Right cardiac atrium (tissue), 5 donors: ENCODE measurements around the gene PJA1. TPM values are rescaled to one million over a fixed set of nuclear protein-coding genes. Genes with fewer than 3 reads are reported as not detected.
A peak's percentile ranks its signal among the peaks of the same experiment; 100 is the strongest.

Experiments
- ATAC-seq, 2 donors: fragments of 200-7000 bp; cut with Tn5 transposase; one replicate each; pipeline versions ENCODE4 v1.8.0 to v1.9.1; 2020; ENCODE audit warnings: moderate library complexity in 2 of 2, mild to moderate bottlenecking in 1 of 2
- DNase-seq, 3 donors: peaks; one replicate each; pipeline ENCODE4 v3.0.0-alpha.2; 2020
- H3K27ac ChIP-seq: one replicate; pipeline ENCODE4 v1.5.1; 2013; ENCODE audit warnings: mild to moderate bottlenecking, low read length, control low read depth, moderate library complexity
- H3K27me3 ChIP-seq: one replicate; pipeline ENCODE4 v1.6.1; 2013; ENCODE audit not compliant: control insufficient read depth, insufficient read depth
- H3K4me1 ChIP-seq: one replicate; pipeline ENCODE4 v1.6.1; 2013; ENCODE audit warnings: low read length; ENCODE audit not compliant: control insufficient read depth, insufficient read depth
- H3K4me3 ChIP-seq: one replicate; pipeline ENCODE4 v1.5.1; 2013; ENCODE audit warnings: low read length, control low read depth
- H3K9me3 ChIP-seq: one replicate; pipeline ENCODE4 v1.6.1; 2013; ENCODE audit warnings: low read length; ENCODE audit not compliant: control insufficient read depth
- WGBS: extraction: QIAGEN DNeasy Blood & Tissue Kit; methylation state at CpG from one replicate; pipeline ENCODE4 v1.1.7; 2013; 5-methylcytosine and 5-hydroxymethylcytosine counted together
- intact Hi-C, 4 donors: fragments of 100-400 bp; cut with DNase I; formaldehyde crosslinking; loops; one replicate each; pipeline versions ENCODE4 v1.11.0 to v1.14.0; 2022 to 2023
- long read RNA-seq, 4 donors: library from polyadenylated mRNA; unstranded; transcript quantifications; one replicate each; pipeline ENCODE4 v2.0.0, GENCODE V29; 2020 to 2021
- polyA plus RNA-seq: library from polyadenylated mRNA; stranded (reverse); fragments of 200-250 nt; gene quantifications from one replicate; pipeline ENCODE4 v1.2.3, GENCODE V29; 2013
- total RNA-seq, 4 donors: library from RNA; stranded (reverse); fragmentation: NEBNext Ultra II Directional; extraction: Animal tissue kit (Norgen Biotek cat#: 25700); gene quantifications; one replicate each; pipeline ENCODE4 v1.2.1, GENCODE V29; 2021
- donor health status: healthy with polysubstance abuse.
- donor health status: DM: no; HTN: yes; CAD: no.
- donor health status: DM: no; HTN: no; CAD: no.
- donor health status: DM: no; HTN: yes; CAD: no; lungs with severe emphysema.
- donor health status: DM: yes; HTN: yes; CAD: no.

PJA1 gene, protein sequence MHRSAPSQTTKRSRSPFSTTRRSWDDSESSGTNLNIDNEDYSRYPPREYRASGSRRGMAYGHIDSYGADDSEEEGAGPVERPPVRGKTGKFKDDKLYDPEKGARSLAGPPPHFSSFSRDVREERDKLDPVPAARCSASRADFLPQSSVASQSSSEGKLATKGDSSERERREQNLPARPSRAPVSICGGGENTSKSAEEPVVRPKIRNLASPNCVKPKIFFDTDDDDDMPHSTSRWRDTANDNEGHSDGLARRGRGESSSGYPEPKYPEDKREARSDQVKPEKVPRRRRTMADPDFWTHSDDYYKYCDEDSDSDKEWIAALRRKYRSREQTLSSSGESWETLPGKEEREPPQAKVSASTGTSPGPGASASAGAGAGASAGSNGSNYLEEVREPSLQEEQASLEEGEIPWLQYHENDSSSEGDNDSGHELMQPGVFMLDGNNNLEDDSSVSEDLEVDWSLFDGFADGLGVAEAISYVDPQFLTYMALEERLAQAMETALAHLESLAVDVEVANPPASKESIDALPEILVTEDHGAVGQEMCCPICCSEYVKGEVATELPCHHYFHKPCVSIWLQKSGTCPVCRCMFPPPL
- total RNA-seq (10 to 100 TPM; 14.1 to 20.8 (median 18.5) TPM), polyA plus RNA-seq (12.3 TPM)
- long read RNA-seq, donor 1, transcript PJA1-203 (1 exons, 2,692 nt), result minor isoform, 7 of 98 reads
- long read RNA-seq, donor 1, transcript PJA1-206 (2 exons, 887 nt), result minor isoform, 12 of 98 reads
- long read RNA-seq, donor 1, transcript PJA1-202 (2 exons, 2,672 nt), result major isoform, 74 of 98 reads
- long read RNA-seq, donor 1, partial matches to known transcripts, result 0 of 98 reads
- long read RNA-seq, donor 1, other reads (novel, unspliced or antisense), result 0 of 98 reads
- long read RNA-seq, donor 2, transcript PJA1-206 (2 exons, 887 nt), result minor isoform, 5 of 51 reads
- long read RNA-seq, donor 2, transcript PJA1-202 (2 exons, 2,672 nt), result major isoform, 40 of 51 reads
- long read RNA-seq, donor 2, partial matches to known transcripts, result 0 of 51 reads
- long read RNA-seq, donor 2, other reads (novel, unspliced or antisense), result 1 of 51 reads
- long read RNA-seq, donor 3, transcript PJA1-202 (2 exons, 2,672 nt), result major isoform, 148 of 205 reads
- long read RNA-seq, donor 3, transcript PJA1-206 (2 exons, 887 nt), result minor isoform, 18 of 205 reads
- long read RNA-seq, donor 3, transcript PJA1-201 (2 exons, 2,755 nt), result minor isoform, 24 of 205 reads
- long read RNA-seq, donor 3, transcript PJA1-203 (1 exons, 2,692 nt), result minor isoform, 9 of 205 reads
- long read RNA-seq, donor 3, partial matches to known transcripts, result 0 of 205 reads
- long read RNA-seq, donor 3, other reads (novel, unspliced or antisense), result 5 of 205 reads
- long read RNA-seq, donor 4, transcript PJA1-202 (2 exons, 2,672 nt), result major isoform, 32 of 40 reads
- long read RNA-seq, donor 4, partial matches to known transcripts, result 0 of 40 reads
- long read RNA-seq, donor 4, other reads (novel, unspliced or antisense), result 0 of 40 reads

DNA sequence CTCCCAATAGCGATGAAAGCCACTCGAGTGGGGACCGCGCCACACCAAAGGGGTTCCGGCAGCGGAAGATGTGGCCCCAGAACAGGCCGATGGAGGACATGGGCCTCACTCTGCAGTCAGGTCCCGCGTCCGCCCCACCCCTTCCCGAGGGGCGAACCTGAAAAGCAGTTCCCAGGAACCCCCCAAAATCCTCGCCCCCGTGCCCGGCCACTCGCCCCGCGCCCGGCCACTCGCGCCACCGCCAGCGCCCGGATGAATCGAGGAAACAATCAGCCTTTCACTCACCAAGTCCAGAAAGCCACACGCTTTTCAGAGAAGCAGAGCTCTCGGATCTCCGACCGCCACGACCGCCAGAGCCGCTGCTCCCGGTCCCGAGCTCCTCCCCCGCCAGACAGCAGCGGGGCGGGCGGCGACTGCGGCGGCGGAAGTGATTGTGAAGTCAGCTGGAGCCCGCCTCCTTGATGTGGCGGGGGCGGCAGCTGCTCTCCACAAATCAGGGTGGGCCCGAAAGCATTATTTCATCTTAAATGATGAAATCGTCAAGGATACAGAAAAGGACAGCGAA, at the start of gene PJA1:
PJA1 (minus strand) TSS at position 367 of the 565 bp plus-strand sequence. CDS start 2,380 bp downstream, outside the sequence.
- DNase-seq (peak; percentile 77 to 91 (median 90)), ATAC-seq (peak; percentile 97 to 98)
- intact Hi-C loops, result no loop called here
- Histone ChIP-seq H3K4me1 (no peaks in the 10 kb centered on the region), H3K27me3 (no peaks in the 10 kb centered on the region), H3K9me3 (no peaks in the 10 kb centered on the region), H3K4me3 (peak within 1 kb of the TSS; percentile 66), H3K27ac (peak within 1 kb of the TSS; percentile 93)
- WGBS, result under 1% methylated on average over 48 of the region's 48 CpGs

DNA sequence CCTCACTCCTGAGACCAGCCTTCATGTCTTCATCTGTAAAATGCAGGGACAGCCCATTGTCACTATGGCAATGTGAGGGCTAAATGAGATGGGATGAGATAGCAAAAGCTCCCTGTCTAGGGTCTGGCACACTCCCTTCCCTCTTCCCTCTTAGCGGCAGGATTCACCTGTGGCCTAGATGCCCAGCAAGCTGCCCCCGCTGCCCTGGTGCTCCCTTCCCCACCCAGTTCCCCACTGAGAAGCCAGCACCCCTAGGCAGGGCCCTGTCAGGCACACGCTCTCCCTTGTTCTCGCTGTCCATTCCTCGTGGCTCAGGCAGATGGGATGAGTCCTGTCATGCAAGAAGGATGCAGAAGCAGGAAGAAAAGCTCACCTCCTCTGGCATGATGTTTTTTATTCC, 49.2 kb upstream of the PJA1 start:
- no peaks in the 10 kb centered on the region for H3K27me3 ChIP-seq
- H3K4me3 ChIP-seq, result no peak overlapping the region
- 95% methylated on average over 5 of the region's 5 CpGs for WGBS
- peaks cover 2% of the 10 kb centered on the region for H3K4me1 ChIP-seq
- ATAC-seq, result no peak
- no peak overlapping the region for H3K27ac ChIP-seq
- DNase-seq, result no peak
- H3K9me3 ChIP-seq, result no peaks in the 10 kb centered on the region
- intact Hi-C loops, result loop anchor here in 1 of 4 donors (10.0 kb wide), 1 partner anchor 60 kb away; no protein-coding TSS in a partner anchor

DNA sequence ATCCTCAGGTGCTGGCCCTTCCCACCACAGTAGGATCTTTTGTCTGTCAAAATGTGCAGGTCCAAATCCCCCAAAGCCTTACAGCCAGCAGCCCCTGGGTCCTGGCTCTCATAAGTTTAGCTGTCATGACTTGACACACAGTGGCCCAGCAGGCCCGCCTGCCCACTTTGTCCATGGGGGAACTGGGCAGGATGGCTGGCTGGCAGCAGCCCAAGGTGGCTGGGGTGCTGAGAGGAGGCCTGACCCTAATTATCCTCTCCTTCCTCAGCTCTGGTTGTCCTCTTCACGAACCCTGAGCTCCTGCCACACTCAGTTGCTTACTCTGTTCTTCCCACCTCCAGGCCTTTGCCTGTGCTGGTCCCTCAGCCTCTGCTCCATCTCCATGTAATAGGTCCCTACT, 46.4 kb upstream of the PJA1 start:
- intact Hi-C loops, result loop anchor here in 1 of 4 donors (10.0 kb wide), 1 partner anchor 57 kb away; no protein-coding TSS in a partner anchor
- no peak overlapping the region for H3K4me3 ChIP-seq
- H3K27ac ChIP-seq, result no peak overlapping the region
- no peak for DNase-seq
- no peaks in the 10 kb centered on the region for H3K9me3 ChIP-seq
- ATAC-seq, result no peak
- H3K4me1 ChIP-seq, result peaks cover 2% of the 10 kb centered on the region
- no peaks in the 10 kb centered on the region for H3K27me3 ChIP-seq
- 83% methylated on average over 2 of the region's 2 CpGs for WGBS

DNA sequence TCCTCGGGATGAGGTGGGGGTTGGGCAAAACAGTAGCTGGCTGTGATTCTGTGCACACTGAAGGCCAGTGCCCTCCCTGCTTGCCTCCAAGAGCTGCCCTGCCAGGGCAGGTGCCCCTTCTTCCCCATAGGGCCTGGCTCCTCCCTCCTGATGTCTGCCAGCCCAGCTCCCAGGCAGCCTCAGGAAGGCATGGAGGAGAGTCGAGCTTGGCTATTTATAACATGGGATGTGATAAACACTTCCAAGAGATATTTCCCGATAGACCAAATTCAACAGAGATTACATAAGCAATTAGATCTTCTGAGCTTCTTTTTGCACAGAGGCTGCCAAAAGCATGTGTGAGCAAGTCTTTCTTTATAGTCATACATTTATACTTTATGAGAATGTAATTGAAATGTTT, 45.3 kb upstream of the PJA1 start:
- no peak for DNase-seq
- intact Hi-C loops, result loop anchor here in 1 of 4 donors (10.0 kb wide), 1 partner anchor 56 kb away; no protein-coding TSS in a partner anchor

DNA sequence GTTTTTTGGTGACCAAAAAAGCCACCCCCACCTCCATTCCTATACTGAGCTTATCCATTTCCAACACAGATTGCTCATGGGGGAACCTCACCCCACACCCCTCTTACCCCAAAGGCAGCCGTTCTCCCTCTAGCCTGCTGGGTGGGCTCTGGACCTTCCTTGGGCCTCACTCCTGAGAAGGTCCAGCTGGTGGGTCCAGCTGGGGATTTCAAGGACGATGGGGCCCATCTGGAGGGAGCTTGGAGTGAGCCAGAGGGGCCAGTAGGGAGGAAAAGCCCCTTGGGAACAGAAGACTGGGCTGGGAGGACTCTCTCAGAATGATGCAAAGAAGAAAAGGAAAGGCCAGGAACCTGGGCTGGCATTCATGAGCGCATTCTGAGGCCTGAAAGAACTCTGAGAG, 42.0 kb upstream of the PJA1 start:
- DNase-seq (no peak), ATAC-seq (no peak)
- H3K4me3 ChIP-seq, result no peak overlapping the region
- intact Hi-C loops, result no loop called here
- no peaks in the 10 kb centered on the region for H3K9me3 ChIP-seq
- H3K27ac ChIP-seq, result no peak overlapping the region
- 78% methylated on average over 3 of the region's 3 CpGs for WGBS
- no peaks in the 10 kb centered on the region for H3K27me3 ChIP-seq
- H3K4me1 ChIP-seq, result peaks cover 2% of the 10 kb centered on the region

More for the DNA sequence above, 45.3 kb upstream of the PJA1 start:
- WGBS, result 16% methylated on average over 3 of the region's 3 CpGs
- ATAC-seq, result peak in 1 of 2 donors; percentile 38
- no peak overlapping the region for H3K27ac ChIP-seq
- no peaks in the 10 kb centered on the region for H3K27me3 ChIP-seq
- H3K4me1 ChIP-seq, result peaks cover 2% of the 10 kb centered on the region
- H3K4me3 ChIP-seq, result no peak overlapping the region
- no peaks in the 10 kb centered on the region for H3K9me3 ChIP-seq

DNA sequence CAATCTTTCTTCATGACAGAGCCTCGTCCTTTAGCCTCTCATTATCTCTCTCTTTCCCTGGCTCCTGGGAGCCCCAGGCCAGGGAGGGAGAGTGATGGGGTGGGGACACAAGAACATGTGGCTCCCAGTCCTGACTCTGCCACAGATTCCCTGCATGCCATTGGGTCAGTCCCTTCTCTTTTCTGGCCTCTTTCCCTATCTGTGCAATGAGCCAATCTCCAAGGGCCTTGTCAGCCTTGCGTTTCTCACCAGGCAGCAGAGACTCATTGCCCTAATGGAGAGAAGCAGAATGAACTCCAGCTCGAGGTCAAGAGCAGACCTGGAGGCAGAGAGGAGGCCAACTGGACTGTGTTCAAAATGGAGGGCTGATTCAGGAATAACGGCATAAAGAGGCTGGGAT, 38.4 kb upstream of the PJA1 start:
- Histone ChIP-seq H3K9me3 (no peaks in the 10 kb centered on the region), H3K4me1 (no peaks in the 10 kb centered on the region), H3K4me3 (no peak overlapping the region), H3K27me3 (no peaks in the 10 kb centered on the region), H3K27ac (no peak overlapping the region)
- intact Hi-C loops, result no loop called here
- DNase-seq (no peak), ATAC-seq (peak in 1 of 2 donors; percentile 48)
- WGBS, result 31% methylated on average over 4 of the region's 4 CpGs

DNA sequence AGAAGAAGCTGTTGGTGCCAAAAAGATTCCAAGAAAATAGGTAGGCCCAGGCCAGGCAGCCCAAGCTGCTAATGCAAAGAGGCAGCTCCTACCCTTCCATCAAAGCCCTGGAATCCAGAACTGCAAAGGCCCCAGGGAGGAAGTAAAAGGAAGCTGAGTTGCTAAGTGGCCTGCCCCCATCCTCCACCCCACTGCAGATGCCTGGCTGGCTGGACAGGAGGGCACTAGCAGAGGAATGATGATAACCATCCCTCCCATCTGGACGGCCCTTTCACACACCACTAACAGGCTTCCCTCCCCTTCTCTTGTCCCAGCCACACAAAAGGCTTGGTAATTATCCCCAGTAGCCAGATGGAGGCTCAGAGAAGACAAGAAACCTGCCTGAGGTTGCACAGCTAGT, 32.4 kb upstream of the PJA1 start:
- Histone ChIP-seq H3K4me3 (no peak overlapping the region), H3K27me3 (no peaks in the 10 kb centered on the region), H3K9me3 (no peaks in the 10 kb centered on the region), H3K27ac (no peak overlapping the region), H3K4me1 (no peaks in the 10 kb centered on the region)
- ATAC-seq (no peak), DNase-seq (no peak)
- 45% methylated on average over 1 of the region's 1 CpG for WGBS
- intact Hi-C loops, result loop anchor here in 1 of 4 donors (10.0 kb wide), 1 partner anchor 103 kb away; no protein-coding TSS in a partner anchor

DNA sequence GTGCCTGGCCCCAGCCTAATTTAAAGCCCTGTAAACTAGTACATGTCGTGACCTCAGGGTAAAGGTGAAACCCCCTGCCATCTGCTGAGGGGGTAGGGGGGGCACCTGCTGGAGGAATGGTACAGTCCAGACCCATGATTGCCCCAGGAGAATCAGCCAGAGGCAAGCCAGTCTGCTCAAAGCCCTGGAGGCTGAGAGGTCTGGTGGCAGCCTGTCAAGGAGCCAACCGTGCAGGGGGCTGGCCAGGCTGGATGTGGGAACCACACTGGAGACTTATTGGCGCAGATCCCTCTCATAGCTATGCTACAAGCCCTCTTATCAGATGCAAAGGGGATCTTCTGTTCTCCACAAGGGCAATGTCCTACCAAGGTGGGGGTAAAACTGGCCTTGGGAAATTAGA, 31.4 kb upstream of the PJA1 start:
- H3K4me3 ChIP-seq, result no peak overlapping the region
- no peaks in the 10 kb centered on the region for H3K27me3 ChIP-seq
- ATAC-seq, result no peak
- intact Hi-C loops, result loop anchor here in 1 of 4 donors (10.0 kb wide), 1 partner anchor 102 kb away; no protein-coding TSS in a partner anchor
- 91% methylated on average over 3 of the region's 3 CpGs for WGBS
- no peaks in the 10 kb centered on the region for H3K9me3 ChIP-seq
- no peaks in the 10 kb centered on the region for H3K4me1 ChIP-seq
- no peak overlapping the region for H3K27ac ChIP-seq
- DNase-seq, result no peak

DNA sequence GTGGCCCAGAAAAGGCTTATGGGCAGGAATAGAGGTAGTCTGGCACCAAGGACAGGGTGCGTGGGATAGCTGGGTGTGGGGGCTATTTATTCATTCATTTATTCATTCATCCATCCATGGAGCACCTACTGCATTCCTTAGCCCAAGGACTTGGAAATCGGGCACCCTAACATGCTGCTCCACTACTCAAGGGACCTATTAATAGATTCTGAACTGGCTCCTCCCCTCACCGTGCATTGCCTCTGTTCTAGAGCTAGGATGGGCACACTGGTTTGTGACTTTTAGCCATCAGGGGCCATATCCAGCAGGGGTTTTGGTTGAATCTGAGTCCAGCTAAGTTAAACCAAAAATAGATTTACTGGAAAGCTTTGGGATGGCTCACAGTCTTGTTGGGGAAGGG, 30.6 kb upstream of the PJA1 start:
- Histone ChIP-seq H3K27ac (no peak overlapping the region), H3K9me3 (no peaks in the 10 kb centered on the region), H3K4me3 (no peak overlapping the region), H3K27me3 (no peaks in the 10 kb centered on the region), H3K4me1 (no peaks in the 10 kb centered on the region)
- ATAC-seq, result no peak
- intact Hi-C loops, result loop anchor here in 1 of 4 donors (10.0 kb wide), 1 partner anchor 101 kb away; no protein-coding TSS in a partner anchor
- 55% methylated on average over 3 of the region's 3 CpGs for WGBS
- no peak for DNase-seq

DNA sequence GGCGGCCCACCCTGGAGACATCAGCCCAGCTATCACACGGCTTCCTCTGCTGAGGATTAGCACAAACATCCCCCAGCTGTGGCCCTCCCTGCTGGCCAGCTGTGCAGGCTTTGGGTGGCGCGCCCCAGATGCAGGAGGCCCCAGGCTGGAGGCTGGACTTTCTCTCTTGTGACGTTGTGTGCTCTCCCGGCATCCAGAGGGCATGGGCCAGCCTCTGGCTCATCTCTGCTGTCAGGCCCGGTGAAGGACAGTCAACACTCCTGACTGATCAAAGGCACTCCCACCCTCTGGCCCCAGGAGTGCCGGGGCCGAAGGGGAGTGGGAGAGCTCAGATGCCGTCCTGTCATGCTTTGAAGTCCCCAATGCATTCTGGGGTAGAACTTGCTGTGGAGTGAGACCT, 29.9 kb upstream of the PJA1 start:
- intact Hi-C loops, result loop anchor here in 1 of 4 donors (10.0 kb wide), 1 partner anchor 100 kb away; no protein-coding TSS in a partner anchor
- Histone ChIP-seq H3K4me1 (no peaks in the 10 kb centered on the region), H3K27me3 (no peaks in the 10 kb centered on the region), H3K9me3 (no peaks in the 10 kb centered on the region), H3K27ac (no peak overlapping the region), H3K4me3 (no peak overlapping the region)
- WGBS, result 55% methylated on average over 10 of the region's 10 CpGs
- no peak for ATAC-seq
- no peak for DNase-seq
